Stimulated activated CD4-positive, alpha-beta T cell treated with anti-CD3 and anti-CD28 coated beads, Interleukin-15, amount 100 ng/mL, for 48 hours (primary cell): ENCODE measurements around the gene ENOX2.

ENCODE experiments used
- DNase-seq, 2 donors: peaks; one replicate each; pipeline ENCODE4 v3.0.0-alpha.2; 2020; ENCODE audit warnings: low read depth in 2 of 2

The ENOX2 gene

GRCh38 chrX:130700629-130701028 is 202.4 kb downstream of the ENOX2 start:
- no peak for DNase-seq

- no peak for DNase-seq
These were observed 203.4 kb downstream of the ENOX2 start for GRCh38 chrX:130699618-130700017.

GRCh38 chrX:130696542-130696941 is 206.5 kb downstream of the ENOX2 start:
- no peak for DNase-seq

GRCh38 chrX:130695931-130696330 is 207.1 kb downstream of the ENOX2 start:
- no peak for DNase-seq

DNA sequence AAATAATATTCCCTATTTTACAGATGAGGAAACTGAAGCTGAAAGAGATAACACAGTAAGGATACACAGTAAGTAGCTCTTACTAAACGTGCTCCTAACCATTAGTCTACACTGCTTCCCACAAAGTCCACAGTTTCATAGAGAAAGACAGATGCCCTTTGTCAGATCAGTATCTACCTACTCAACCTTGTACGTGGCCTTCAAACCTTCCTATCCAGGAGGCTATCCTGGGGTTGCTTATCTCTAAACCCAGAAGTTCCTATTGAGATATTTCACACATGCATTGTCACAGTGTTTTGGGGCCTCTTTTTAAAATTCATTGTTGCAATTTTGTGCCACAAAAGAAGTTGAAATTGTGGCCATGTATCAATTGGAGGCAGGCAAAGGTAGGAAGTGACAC is 208.0 kb downstream of the ENOX2 start:
- no peak for DNase-seq

GRCh38 chrX:130691576-130691975 is 211.4 kb downstream of the ENOX2 start:
- DNase-seq: no peak

- DNase-seq: no peak
These were observed 214.6 kb downstream of the ENOX2 start for GRCh38 chrX:130688360-130688759.

DNA sequence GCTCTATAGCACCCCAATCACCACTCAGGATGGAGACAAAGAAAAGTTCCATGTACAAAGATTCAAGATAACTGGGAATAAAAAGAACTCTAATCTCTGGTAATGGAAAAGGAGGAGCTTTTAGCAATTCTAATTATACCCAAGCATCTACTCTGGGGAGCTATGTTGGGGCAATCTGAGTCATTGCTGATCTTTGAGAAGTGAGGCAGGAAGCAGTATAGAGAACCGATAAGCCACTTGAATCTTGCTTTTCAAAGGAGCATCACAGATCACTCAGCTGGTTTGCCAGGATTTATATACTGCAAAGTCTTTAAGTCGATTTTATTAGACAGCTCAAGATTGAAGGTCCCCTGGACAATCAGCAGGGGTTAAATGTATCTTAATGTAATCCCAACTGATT is 220.0 kb downstream of the ENOX2 start:
- DNase-seq: no peak

DNA sequence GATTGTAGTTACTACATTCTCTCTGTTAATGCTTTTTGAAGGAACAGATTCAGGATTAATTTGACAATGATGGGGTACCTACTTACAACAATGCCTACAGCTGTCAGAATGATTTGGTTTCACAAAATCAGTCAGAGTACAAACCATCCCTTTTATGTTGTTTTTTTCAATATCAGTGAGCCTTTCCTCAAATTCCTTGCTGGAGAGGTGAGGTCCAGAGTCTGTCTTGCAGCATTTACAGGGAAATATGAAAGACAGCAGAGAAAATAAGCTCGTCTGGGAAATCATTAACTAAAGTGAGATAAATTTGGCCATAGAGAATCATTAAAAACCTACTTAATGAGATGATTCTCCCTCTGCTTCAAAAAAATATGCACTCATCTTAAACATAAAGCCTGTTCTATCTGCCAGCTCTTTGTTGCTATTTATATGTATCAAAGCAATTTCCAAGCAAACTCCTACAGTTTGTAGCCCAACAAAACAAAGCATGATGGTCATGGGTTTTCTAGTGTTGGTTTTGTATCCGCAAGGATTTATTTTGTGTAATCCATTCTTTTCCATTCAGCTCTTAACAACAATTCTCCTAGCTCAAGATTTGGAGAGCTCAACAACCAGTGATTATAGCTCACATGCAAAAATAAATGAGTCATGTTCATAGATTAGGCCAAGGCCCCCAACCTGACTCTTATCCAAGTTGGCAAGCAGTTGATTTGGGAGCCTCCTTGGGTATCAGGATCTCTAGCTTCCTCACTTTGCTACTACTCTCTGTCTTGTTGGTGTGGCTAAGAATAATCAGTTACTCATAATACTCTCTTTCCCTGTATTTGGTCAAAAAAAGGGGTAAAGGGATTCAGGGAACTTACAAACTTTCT is 222.6 kb downstream of the ENOX2 start:
- no peak for DNase-seq

DNA sequence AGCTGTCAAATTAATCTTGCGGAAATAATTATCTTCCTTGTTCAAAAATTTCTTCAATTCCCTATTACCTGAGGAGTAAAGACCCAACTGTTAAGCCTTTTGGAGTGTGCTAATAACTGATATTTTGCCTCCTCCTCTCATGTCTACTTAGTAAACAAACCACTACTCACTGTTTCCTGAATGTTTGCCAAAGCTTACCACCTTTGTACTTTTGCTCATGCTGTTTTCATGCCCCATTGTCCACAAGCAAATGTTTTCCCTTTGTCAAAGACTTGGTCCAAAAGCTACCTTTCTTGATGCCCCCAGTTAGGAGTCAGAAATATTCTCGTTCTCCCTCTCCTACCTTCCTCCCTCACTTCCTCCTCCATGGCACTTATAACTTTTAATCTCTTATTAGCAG is 226.1 kb downstream of the ENOX2 start:
- no peak for DNase-seq

DNA sequence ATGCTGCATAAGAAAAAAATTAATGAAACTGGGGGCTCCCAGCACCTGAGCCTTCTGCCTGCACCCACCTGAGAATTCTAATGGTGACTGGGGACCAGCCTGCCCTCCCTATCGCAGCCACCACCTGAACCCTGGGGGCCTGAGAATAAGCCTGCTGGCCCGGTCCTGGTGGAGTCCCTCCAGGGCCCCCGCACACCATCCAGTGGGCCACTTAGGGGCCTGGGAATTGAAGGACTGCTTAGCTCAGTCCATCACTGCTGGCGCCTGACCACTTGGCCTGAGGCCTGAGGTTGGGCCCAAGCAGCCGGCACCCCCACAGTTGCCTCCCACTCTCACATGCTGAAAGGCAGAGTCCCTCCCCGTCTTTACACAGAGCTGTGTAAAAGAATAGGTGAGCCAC is 230.8 kb downstream of the ENOX2 start:
- DNase-seq: no peak

- no peak for DNase-seq
These were observed 233.8 kb downstream of the ENOX2 start for GRCh38 chrX:130669233-130669632.

DNA sequence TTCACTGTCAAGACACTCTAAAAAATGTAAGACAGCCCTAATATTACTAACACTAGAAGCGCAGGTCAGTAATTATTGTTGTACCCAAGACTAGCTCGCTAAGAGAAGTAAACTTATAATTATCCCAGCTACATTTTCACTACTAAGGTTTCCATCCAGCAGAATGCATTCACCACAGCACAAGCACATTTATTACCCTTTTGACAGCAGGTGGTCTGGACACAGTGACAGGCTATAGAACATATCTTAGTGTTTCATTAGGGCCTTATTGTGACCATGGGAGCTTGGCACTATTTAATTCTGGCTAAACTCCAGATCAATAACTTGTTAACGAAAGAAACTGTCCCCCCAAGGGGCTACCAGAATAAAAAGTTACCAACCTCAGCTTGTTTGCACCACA is 237.7 kb downstream of the ENOX2 start:
- DNase-seq: no peak

DNA sequence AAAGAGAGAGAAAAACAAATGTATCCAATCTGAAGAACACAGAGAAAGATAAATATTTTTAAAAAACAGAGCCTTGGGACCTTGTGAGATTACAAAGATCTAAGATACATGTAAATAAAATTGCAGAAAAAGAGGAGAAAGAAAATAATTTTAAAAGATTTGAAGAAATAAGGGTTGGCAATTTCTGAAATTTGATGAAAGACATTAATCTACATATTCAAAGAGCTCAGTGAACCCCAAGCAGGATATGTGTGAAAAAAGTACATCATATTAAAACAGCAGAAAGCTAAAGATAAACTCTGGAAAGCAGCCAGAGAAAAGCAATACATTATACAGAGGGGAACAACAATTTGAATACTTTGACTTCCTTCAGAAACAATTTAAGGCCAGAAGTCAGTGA is 244.7 kb downstream of the ENOX2 start:
- DNase-seq: no peak

DNA sequence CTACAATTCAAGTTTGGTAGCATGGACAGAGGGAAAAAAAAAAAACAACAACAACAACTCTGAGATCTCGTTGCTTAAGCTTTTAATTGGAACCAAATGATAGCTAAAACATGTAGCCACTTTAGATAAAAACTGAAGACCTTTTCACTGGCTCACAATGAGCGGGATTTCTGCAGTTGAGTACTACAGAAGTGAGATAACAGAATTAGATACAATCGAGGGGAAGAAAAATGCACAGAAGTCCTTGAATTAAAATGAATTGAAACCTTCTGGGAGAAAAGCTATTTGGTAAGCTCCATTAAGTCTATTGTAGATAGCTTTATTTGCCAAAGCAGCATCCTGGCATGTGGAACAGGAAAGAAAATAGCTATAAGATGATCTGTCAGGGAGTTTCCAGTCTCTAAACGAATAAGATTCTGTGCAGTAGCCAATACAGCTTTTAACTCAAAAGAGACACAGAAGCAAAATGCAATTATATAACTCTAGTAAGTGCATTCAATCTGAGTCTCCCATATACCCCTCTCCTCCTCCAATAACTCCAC is 248.5 kb downstream of the ENOX2 start:
- no peak for DNase-seq

- no peak for DNase-seq
These were observed 250.0 kb downstream of the ENOX2 start for GRCh38 chrX:130652824-130653578.

DNA sequence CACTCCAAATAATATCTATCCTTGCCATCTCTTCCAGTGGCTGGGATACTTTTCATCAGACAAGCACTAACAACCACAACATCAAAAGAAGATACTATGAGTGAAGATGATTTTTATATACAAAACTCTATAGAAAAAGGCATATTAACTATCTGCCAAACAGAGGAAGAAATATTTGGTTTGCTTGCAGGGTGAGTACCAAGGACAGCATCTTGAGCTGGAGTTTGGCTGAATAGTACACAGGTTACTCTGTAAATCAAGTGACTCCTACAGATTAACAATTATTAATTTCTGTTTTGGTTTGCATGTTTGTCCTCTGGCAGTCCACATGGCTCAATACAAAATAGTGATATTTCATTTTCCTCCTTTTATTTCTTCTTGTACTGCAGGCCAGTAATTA is 253.3 kb downstream of the ENOX2 start:
- no peak for DNase-seq

GRCh38 chrX:130647468-130647867 is 255.5 kb downstream of the ENOX2 start:
- DNase-seq: no peak

GRCh38 chrX:130645955-130646583 is 256.9 kb downstream of the ENOX2 start:
- DNase-seq: no peak

DNA sequence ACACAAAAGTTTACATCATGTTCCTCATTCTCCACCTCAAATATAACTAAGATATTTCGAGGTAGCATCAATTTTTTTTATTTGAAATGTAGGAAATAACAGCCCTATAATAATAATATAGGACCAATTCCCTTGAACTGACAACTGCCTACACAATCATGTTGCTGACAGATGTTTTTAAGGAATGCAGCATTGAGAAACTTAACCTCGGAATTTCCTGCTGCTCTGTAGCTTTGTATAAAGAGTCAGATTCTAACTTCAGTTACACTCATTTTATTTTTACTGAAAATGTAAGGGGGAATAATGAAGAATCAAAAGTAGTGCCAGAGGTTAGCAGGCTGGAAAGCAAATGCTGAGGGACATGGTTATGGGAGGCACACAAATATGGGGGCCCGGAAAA is 265.4 kb downstream of the ENOX2 start:
- DNase-seq: no peak

DNA sequence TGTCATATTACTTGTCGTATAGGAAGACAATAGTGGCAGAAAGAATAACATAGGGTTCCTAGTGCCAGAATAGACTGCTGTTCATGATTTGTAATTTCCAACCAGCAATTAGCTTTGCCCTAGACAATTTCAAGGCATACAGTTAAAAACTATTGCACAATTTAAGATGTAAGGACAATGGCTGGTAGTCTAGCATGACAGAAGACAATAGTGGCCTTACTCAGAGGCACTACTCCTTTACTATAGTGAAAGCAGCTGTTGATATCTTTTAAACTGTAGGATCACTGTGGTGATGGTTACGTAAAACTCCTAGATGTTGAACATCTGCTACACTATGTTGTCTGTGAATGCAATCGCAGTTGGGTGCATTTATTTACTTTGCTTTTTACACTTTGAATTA is 266.7 kb downstream of the ENOX2 start:
- DNase-seq: no peak

DNA sequence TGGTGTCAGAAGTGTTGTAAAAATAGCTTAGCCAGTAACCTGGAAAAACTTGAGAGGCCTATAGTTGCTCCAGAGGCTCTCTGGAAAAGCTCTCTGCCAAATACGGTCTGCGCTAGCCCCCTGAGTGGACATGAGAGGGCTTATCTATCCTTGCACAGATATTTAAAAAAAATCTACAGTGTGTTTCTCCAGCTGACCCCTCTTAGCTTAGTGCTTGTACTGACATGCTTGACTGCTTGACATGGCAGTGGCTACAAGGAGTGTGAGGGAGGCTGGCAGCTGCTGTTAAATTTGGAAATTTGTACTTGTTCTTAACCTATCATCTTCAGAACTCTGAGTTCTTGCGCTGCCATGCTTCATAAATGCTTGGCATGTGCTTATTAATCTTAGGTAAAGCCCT is 272.0 kb downstream of the ENOX2 start:
- no peak for DNase-seq
